HepG2 (cell line): ENCODE measurements around the gene UST. TPM values are rescaled to one million over a fixed set of nuclear protein-coding genes. Genes with fewer than 3 reads are reported as not detected.

ENCODE experiments used
- MAFF ChIP-seq: IDR thresholded peaks from 2 replicates; pipeline ENCODE4 v1.6.1; 2011; ENCODE audit warnings: low read depth, low read length, improper control_type of control experiment
- MATR3 ChIP-seq: sonication (generic); formaldehyde crosslinking; IDR thresholded peaks from 2 replicates; pipeline ENCODE4 v1.4.0; 2020; ENCODE audit warnings: missing genetic modification reagents
- MBNL3 ChIP-seq: fragments of 250-450 bp; sonication (Bioruptor Pico); conservative IDR thresholded peaks from 2 replicates; pipeline ENCODE4 v1.8.0; 2022; ENCODE audit warnings: mild to moderate bottlenecking, inconsistent platforms
- PCBP1 ChIP-seq: fragments of 200-400 bp; formaldehyde crosslinking; IDR thresholded peaks from 2 replicates; pipeline ENCODE4 v1.6.1; 2017; ENCODE audit warnings: mild to moderate bottlenecking, low read depth, low read length, borderline replicate concordance
- PCBP2 ChIP-seq: fragments of 200-400 bp; formaldehyde crosslinking; optimal IDR thresholded peaks from 2 replicates; pipeline ENCODE3; 2018; ENCODE audit warnings: low read length, low read depth; ENCODE audit not compliant: poor library complexity, severe bottlenecking
- ZBTB10 ChIP-seq: sonication (generic); formaldehyde crosslinking; IDR thresholded peaks from 2 replicates; pipeline ENCODE4 v1.4.0; 2020; ENCODE audit warnings: missing genetic modification reagents, borderline replicate concordance
- ZNF788 ChIP-seq: sonication (generic); formaldehyde crosslinking; IDR thresholded peaks from 2 replicates; pipeline ENCODE4 v1.5.0; 2020; ENCODE audit warnings: mild to moderate bottlenecking, missing genetic modification reagents, borderline replicate concordance
- polyA plus RNA-seq, 8 experiments: library from polyadenylated mRNA; depleted of rRNA in 3 of 8; stranded (reverse) in 7 of 8; unstranded in 1 of 8; fragments of >200 nt; fragmentation: Illumina TruSeq in 4 of 8; extraction: Trizol in 4 of 8; gene quantifications; 2 replicates each; pipeline versions ENCODE4 v1.2.1 to v1.2.3, GENCODE V29; 2011 to 2016; ENCODE audit warnings: low read depth in 4 of 8, missing spikeins in 1 of 8, mixed read lengths in 1 of 8; ENCODE audit not compliant: insufficient read depth in 1 of 8
- total RNA-seq, 5 experiments: library from RNA; depleted of rRNA; stranded (reverse); fragments of >200 nt; fragmentation: Illumina TruSeq; extraction: Trizol; gene quantifications; 2 replicates each; pipeline ENCODE4 v1.2.3, GENCODE V29; 2016; ENCODE audit warnings: low read depth in 1 of 5
- TF ChIP-seq, protein P1 (sequence below), 2 experiments: IDR thresholded peaks; 2 replicates each; pipeline ENCODE4 v1.6.1; 2011 to 2012; ENCODE audit warnings: low read length in 2 of 2, borderline replicate concordance in 1 of 2, low read depth in 1 of 2, mild to moderate bottlenecking in 1 of 2, moderate library complexity in 1 of 2
- TF ChIP-seq, protein P2 (sequence below), 2 experiments: fragments of 450-650 bp in 1 of 2; sonication (generic) in 1 of 2; formaldehyde crosslinking in 1 of 2; IDR thresholded peaks; 2 replicates each; pipeline versions ENCODE4 v1.6.1 to v1.8.0; 2016 to 2022; ENCODE audit warnings: antibody characterized with exemption in 1 of 2, mild to moderate bottlenecking in 1 of 2, missing genetic modification reagents in 1 of 2
- TF ChIP-seq, protein P3 (sequence below): sonication (generic); formaldehyde crosslinking; IDR thresholded peaks from 2 replicates; pipeline ENCODE4 v1.8.1; 2023; ENCODE audit warnings: mild to moderate bottlenecking, missing genetic modification reagents, borderline replicate concordance

UST gene
- total and polyA plus RNA-seq, 2 of the 13 experiments (the other 11 are each of a cell fraction or from before 2014, with no cell fraction given): 0.27 TPM; not detected in 1

DNA sequence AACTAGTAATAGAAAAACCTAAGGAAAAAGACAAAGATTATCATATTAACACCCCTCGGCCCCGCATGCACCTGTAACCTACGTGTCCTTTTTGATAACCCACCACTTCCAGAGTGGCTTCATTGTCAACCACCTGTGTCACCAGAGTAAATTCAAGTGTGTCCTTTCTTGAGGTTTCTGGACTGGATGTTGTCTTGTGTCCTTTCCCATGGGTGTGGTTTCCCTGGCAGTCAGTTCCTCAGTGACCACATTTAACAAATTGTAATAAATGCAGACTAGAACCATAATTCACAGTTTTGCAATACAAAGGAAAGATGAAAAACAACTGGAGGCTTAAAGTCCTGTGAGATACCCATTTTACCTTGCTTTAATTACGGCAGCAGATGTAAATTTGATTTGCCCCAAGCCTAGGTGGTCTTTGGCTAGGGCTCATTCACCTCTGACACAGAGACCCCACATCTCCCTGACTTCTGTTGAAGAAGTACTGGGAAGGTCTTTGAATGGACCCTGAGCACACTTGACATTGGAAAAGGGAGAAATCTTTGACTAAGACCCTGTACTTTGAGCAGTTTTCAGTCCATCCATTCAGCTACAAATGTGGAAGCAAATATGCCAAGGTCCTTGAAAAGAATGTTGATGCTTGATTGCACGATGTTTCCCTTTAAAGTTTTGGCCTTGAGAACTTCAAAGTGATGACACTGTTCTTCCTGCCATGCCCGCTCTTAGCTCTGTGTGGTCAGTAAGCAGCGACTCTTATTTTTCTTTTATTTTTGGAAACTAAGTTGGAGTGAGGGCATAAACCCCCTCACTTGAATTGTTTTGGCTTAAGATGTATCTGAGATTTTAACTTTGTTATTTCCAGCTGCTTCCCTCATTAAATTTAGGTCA is 232.4 kb downstream of the UST start (continued):
- TF ChIP-seq PCBP1 (no peak), ZNF788 (peak; percentile 81; the same call in 1 of the 2 replicates), ZBTB10 (no peak), MAFF (0 out of 2 replicates have a peak, but pooled peaks have one; percentile 22), MATR3 (CRISPR knock-in tag) (no peak), MBNL3 (CRISPR knock-in tag) (no peak), PCBP2 (no peak)
- TF ChIP-seq, protein P1, sequence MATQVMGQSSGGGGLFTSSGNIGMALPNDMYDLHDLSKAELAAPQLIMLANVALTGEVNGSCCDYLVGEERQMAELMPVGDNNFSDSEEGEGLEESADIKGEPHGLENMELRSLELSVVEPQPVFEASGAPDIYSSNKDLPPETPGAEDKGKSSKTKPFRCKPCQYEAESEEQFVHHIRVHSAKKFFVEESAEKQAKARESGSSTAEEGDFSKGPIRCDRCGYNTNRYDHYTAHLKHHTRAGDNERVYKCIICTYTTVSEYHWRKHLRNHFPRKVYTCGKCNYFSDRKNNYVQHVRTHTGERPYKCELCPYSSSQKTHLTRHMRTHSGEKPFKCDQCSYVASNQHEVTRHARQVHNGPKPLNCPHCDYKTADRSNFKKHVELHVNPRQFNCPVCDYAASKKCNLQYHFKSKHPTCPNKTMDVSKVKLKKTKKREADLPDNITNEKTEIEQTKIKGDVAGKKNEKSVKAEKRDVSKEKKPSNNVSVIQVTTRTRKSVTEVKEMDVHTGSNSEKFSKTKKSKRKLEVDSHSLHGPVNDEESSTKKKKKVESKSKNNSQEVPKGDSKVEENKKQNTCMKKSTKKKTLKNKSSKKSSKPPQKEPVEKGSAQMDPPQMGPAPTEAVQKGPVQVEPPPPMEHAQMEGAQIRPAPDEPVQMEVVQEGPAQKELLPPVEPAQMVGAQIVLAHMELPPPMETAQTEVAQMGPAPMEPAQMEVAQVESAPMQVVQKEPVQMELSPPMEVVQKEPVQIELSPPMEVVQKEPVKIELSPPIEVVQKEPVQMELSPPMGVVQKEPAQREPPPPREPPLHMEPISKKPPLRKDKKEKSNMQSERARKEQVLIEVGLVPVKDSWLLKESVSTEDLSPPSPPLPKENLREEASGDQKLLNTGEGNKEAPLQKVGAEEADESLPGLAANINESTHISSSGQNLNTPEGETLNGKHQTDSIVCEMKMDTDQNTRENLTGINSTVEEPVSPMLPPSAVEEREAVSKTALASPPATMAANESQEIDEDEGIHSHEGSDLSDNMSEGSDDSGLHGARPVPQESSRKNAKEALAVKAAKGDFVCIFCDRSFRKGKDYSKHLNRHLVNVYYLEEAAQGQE (IDR thresholded peaks at IDR 0.05; ENCODE audit: borderline replicate concordance in 1 of 2, low read depth in 1 of 2, low read length in 2 of 2): peak in 1 of 2 experiments; percentile 52; a peak in 1 of 4 replicates
- TF ChIP-seq, protein P2, sequence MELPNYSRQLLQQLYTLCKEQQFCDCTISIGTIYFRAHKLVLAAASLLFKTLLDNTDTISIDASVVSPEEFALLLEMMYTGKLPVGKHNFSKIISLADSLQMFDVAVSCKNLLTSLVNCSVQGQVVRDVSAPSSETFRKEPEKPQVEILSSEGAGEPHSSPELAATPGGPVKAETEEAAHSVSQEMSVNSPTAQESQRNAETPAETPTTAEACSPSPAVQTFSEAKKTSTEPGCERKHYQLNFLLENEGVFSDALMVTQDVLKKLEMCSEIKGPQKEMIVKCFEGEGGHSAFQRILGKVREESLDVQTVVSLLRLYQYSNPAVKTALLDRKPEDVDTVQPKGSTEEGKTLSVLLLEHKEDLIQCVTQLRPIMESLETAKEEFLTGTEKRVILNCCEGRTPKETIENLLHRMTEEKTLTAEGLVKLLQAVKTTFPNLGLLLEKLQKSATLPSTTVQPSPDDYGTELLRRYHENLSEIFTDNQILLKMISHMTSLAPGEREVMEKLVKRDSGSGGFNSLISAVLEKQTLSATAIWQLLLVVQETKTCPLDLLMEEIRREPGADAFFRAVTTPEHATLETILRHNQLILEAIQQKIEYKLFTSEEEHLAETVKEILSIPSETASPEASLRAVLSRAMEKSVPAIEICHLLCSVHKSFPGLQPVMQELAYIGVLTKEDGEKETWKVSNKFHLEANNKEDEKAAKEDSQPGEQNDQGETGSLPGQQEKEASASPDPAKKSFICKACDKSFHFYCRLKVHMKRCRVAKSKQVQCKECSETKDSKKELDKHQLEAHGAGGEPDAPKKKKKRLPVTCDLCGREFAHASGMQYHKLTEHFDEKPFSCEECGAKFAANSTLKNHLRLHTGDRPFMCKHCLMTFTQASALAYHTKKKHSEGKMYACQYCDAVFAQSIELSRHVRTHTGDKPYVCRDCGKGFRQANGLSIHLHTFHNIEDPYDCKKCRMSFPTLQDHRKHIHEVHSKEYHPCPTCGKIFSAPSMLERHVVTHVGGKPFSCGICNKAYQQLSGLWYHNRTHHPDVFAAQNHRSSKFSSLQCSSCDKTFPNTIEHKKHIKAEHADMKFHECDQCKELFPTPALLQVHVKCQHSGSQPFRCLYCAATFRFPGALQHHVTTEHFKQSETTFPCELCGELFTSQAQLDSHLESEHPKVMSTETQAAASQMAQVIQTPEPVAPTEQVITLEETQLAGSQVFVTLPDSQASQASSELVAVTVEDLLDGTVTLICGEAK (IDR thresholded peaks at IDR 0.05): no peak
- TF ChIP-seq, protein P2 (CRISPR knock-in tag; IDR thresholded peaks at IDR 0.05): no peak; the same call in 1 of the 2 replicates
- TF ChIP-seq, protein P3, sequence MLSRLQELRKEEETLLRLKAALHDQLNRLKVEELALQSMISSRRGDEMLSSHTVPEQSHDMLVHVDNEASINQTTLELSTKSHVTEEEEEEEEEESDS (CRISPR knock-in tag): no peak
